ENCODE results near the gene ESPN.
A peak's percentile ranks its signal among the peaks of the same experiment; 100 is the strongest.

ESPN gene

DNA sequence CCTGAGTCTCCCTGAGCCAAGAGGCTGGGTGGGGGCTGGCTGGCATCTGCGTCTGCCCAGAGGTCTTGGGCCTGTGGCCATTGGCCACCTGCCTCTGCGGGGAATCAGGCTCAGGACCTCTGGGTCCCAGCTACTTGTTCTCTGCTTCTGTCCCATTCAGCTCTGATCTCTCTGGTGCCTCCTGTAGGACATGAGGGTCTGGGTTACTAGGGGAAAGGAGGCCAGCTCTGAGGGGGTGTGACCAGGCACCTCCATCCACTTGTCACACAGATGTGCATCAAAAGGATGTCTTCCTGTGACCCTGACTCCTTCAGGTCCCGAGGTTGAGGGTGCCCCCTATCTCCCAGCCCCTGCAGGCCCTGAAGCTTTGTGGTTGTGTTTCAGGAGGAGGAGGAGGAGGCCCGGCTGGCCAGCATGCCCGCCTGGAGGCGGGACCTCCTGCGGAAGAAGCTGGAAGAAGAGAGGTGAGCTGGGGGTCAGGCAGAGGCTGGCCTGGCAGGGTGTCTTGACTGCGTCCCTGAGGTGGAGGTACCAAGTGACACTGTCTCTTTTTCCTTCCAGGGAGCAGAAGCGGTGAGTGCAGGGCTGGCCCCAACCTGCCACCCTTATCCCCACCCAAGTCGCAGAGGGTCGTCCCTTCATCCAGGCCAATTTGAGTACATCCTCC is 32.4 kb downstream of the ESPN start:
- no peak for DNase-seq (ENCODE audit: low read depth)
- H3K4me3 ChIP-seq (ENCODE audit: low read depth, low read length) = no peak overlapping the region
- TF ChIP-seq, protein P1, sequence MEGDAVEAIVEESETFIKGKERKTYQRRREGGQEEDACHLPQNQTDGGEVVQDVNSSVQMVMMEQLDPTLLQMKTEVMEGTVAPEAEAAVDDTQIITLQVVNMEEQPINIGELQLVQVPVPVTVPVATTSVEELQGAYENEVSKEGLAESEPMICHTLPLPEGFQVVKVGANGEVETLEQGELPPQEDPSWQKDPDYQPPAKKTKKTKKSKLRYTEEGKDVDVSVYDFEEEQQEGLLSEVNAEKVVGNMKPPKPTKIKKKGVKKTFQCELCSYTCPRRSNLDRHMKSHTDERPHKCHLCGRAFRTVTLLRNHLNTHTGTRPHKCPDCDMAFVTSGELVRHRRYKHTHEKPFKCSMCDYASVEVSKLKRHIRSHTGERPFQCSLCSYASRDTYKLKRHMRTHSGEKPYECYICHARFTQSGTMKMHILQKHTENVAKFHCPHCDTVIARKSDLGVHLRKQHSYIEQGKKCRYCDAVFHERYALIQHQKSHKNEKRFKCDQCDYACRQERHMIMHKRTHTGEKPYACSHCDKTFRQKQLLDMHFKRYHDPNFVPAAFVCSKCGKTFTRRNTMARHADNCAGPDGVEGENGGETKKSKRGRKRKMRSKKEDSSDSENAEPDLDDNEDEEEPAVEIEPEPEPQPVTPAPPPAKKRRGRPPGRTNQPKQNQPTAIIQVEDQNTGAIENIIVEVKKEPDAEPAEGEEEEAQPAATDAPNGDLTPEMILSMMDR (IDR thresholded peaks at IDR 0.05; ENCODE audit: low read depth, low read length) = peak; percentile 6
- TF ChIP-seq POLR2A (IDR thresholded peaks at IDR 0.05; ENCODE audit: extremely low read depth, insufficient read length) = no peak
- TF ChIP-seq, protein P2, sequence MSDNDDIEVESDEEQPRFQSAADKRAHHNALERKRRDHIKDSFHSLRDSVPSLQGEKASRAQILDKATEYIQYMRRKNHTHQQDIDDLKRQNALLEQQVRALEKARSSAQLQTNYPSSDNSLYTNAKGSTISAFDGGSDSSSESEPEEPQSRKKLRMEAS (IDR thresholded peaks at IDR 0.05; ENCODE audit: low read depth, low read length) = no peak

DNA sequence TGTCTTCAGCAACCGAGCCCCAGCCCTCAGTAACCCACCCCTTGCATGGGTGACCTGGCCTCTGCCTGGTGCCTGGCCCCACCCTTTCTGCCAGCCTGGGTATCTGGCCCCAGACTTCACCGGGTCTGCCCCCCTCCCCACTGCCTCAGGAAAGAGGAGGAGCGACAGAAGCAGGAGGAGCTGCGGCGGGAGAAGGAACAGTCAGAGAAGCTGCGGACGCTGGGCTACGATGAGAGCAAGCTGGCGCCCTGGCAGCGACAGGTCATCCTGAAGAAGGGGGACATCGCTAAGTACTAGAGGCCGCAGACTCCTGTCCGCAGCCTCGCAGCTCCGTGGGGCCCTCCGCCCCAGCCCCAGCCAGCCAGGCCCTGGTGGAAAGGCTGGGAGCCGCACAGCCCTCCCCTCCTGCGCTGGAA is 35.3 kb downstream of the ESPN start:
- peak; percentile 27 for DNase-seq (ENCODE audit: low read depth)
- no peak for TF ChIP-seq POLR2A (IDR thresholded peaks at IDR 0.05; ENCODE audit: extremely low read depth, insufficient read length)
- TF ChIP-seq, protein P2 (IDR thresholded peaks at IDR 0.05; ENCODE audit: low read depth, low read length) = no peak
- TF ChIP-seq, protein P1 (IDR thresholded peaks at IDR 0.05; ENCODE audit: low read depth, low read length) = no peak
- no peak for TF ChIP-seq MYC (IDR thresholded peaks at IDR 0.05; ENCODE audit: low read depth, low read length)
- H3K4me3 ChIP-seq (ENCODE audit: low read depth, low read length) = no peak overlapping the region

DNA sequence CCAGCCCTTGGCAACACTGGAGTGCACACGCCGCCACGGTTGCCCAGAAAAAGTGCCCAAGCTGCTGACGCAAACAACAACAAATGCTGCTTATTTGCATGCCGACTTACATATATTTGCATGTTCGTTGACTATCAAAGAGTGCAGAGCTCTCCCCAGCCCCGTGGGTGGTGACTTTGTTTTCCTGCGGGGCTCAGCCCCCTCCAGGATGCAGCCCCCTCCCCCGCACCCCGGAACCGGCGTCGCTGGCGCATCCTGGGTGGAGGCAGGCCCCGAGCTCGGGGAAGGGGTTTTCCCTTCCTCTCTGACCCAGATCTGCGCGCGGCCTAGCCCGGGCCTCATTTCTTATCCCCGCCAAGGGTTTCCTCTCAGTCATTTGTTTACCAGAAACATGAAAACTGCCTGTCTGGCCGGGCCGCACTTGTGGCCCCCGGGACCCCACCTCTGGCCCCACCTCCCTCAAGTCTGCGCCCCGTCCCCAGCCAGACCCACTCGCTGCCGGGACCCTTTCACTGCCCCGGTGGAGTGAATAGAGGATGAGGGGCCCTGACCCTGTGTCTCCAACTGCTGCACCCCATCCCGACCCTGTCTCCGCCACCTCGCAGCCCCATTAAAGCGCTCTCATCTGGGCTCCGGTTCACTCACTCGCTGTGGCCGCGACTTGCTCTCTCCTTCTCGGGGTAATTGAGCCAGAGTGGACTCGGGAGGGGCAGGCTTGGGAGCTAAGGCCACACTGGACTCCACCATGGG is 35.9 kb downstream of the ESPN start:
- TF ChIP-seq, protein P1 (IDR thresholded peaks at IDR 0.05; ENCODE audit: low read depth, low read length) = no peak
- TF ChIP-seq POLR2A (IDR thresholded peaks at IDR 0.05; ENCODE audit: extremely low read depth, insufficient read length) = no peak
- TF ChIP-seq MYC (IDR thresholded peaks at IDR 0.05; ENCODE audit: low read depth, low read length) = no peak
- TF ChIP-seq, protein P2 (IDR thresholded peaks at IDR 0.05; ENCODE audit: low read depth, low read length) = no peak
- no peak for DNase-seq (ENCODE audit: low read depth)
- no peak overlapping the region for H3K4me3 ChIP-seq (ENCODE audit: low read depth, low read length)

DNA sequence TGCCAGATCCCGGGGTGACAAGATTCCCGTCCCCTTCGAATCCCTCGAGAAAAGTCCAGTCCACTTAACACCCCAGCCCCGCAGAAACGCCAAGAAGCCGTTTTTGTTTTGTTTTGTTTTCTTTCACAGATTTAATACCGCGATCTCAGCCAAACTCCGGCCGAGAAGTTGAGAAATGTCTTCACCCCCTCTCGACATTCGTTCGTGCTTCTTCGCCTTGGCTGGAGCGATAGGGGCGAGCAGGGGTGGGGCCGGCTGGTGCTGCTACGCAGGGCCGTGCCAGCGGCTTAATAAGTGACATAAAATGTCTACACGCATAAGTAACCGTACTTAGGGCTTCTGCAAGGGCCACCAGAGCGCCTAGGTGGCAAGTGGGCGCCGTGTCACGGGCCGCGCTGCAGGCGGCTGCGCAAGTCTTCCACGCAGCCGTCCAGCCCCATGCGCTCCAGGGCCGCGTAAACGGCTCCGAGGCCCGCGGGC is 36.5 kb downstream of the ESPN start:
- TF ChIP-seq, protein P1 (IDR thresholded peaks at IDR 0.05; ENCODE audit: low read depth, low read length) = no peak
- TF ChIP-seq, protein P2 (IDR thresholded peaks at IDR 0.05; ENCODE audit: low read depth, low read length) = no peak
- no peak for TF ChIP-seq POLR2A (IDR thresholded peaks at IDR 0.05; ENCODE audit: extremely low read depth, insufficient read length)
- TF ChIP-seq MYC (IDR thresholded peaks at IDR 0.05; ENCODE audit: low read depth, low read length) = no peak
- H3K4me3 ChIP-seq (ENCODE audit: low read depth, low read length) = no peak overlapping the region
- DNase-seq (ENCODE audit: low read depth) = no peak

DNA sequence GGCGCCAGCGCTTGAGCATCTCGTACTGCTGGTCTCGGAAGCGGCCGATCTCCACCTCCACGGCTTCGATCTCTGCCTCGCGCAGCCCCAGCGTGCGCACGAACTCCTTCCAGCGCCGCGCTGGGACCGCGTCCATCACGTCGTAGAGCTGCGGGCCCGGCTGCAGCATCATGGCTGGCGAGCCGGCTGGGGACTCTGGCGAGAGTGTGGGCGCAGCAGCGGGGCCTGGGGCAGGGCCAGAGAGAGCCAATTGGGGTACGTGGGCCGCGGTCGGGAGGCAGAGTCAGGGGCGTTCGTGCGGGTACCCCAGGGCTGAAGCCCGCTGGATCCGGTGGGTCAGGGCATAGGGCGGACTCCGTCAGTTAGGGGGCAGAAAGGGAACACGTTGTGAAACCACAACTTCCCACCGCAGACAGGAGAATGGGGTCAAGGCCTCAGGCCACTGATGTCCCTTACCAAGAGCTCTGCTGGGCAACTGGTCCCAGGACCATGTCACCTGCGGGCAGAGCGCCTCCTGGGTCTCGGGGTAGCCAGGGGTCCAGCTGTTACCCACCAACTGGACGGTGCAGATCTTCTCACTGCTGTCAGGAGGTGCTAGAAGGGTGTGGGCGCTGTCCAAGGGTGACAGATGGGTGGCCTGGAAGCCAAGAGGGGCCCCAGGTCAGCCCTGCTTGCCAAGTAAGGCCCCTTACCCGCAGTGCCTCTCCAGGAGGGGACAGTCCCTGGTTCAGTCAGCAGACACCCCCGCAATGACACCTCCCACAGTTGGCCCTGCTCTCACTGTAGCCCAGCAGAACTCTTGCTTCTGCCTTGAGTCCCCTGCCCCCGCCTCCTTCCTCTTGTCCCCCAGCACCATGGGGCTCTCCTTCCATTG is 37.2 kb downstream of the ESPN start:
- no peak overlapping the region for H3K4me3 ChIP-seq (ENCODE audit: low read depth, low read length)
- TF ChIP-seq MYC (IDR thresholded peaks at IDR 0.05; ENCODE audit: low read depth, low read length) (no peak), POLR2A (IDR thresholded peaks at IDR 0.05; ENCODE audit: extremely low read depth, insufficient read length) (no peak)
- TF ChIP-seq, protein P1 (IDR thresholded peaks at IDR 0.05; ENCODE audit: low read depth, low read length) = no peak
- TF ChIP-seq, protein P2 (IDR thresholded peaks at IDR 0.05; ENCODE audit: low read depth, low read length) = no peak
- DNase-seq (ENCODE audit: low read depth) = no peak
